ENCODE data around the gene MPIG6B.

MPIG6B gene

DNA sequence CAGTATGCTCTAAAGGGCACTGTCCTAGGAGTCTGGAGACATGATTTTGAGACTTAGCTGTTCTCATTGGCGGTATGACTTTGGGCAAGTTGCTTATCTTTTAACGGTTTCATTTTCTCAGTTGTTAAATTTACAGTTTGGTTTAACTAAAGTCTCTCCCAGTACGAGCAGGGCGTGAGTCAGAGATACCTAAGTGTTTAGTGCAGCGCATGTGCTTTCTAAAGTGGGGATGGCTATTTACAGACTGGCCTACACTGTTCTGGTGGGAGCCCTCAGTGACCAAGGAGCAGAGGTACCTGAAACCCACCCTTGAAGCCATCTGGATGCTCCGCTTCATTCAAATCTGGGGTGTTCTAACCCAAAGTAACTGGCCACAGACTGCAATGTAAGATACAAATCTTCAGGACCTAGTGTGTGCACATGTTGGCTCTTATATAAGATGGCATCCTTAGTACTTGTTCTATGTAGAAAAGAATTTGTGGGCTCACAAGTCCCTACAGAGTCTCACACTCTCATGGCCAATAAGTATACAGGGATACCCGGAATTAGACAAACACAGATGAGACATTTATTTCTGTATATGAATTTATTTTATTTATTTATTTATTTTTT, 27.3 kb downstream of the MPIG6B start:
- no peak for TF ChIP-seq GATA3 (IDR thresholded peaks at IDR 0.05; ENCODE audit: low read depth, low read length)

GRCh38 chr6:31752739-31753319, 29.7 kb downstream of the MPIG6B start:
- TF ChIP-seq GATA2 (IDR thresholded peaks at IDR 0.05; ENCODE audit: low read depth, low read length) (no peak), GATA3 (IDR thresholded peaks at IDR 0.05; ENCODE audit: low read depth, low read length) (no peak)

GRCh38 chr6:31758281-31758680, 35.1 kb downstream of the MPIG6B start:
- TF ChIP-seq GATA2 (IDR thresholded peaks at IDR 0.05; ENCODE audit: low read depth, low read length) (no peak), GATA3 (IDR thresholded peaks at IDR 0.05; ENCODE audit: low read depth, low read length) (no peak)

- TF ChIP-seq GATA2 (IDR thresholded peaks at IDR 0.05; ENCODE audit: low read depth, low read length) (no peak), GATA3 (IDR thresholded peaks at IDR 0.05; ENCODE audit: low read depth, low read length) (no peak)
Measured at GRCh38 chr6:31760790-31761189, 37.6 kb downstream of the MPIG6B start.

DNA sequence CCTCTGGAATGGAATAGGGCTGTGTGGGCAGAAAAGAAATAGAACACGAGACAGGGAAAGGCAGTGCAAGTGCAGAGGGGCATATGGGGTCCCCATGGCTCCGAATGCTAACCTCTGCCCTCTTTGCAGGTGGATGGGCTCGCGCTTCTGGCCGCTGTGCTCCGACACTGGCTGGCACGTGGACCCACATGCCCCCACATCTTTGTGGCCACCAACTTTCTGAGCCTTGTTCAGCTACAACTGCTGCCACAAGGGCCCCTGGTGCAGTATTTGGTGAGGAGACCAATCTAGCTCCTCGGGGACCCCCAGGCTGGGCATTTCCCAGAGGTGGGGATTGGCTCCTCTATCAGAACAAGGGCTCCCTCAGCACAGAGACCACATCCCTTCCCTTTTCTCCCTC, 38.2 kb downstream of the MPIG6B start:
- TF ChIP-seq GATA2 (IDR thresholded peaks at IDR 0.05; ENCODE audit: low read depth, low read length), result no peak
- no peak for TF ChIP-seq GATA3 (IDR thresholded peaks at IDR 0.05; ENCODE audit: low read depth, low read length)

- TF ChIP-seq GATA2 (IDR thresholded peaks at IDR 0.05; ENCODE audit: low read depth, low read length) (no peak), GATA3 (IDR thresholded peaks at IDR 0.05; ENCODE audit: low read depth, low read length) (no peak)
Measured at GRCh38 chr6:31762356-31762755, 39.2 kb downstream of the MPIG6B start, which contains the start of gene SAPCD1. TSS of gene SAPCD1 (plus strand) at chr6:31762656. CDS start at chr6:31763055, 399 bp downstream.

- TF ChIP-seq GATA3 (IDR thresholded peaks at IDR 0.05; ENCODE audit: low read depth, low read length) (no peak), GATA2 (IDR thresholded peaks at IDR 0.05; ENCODE audit: low read depth, low read length) (no peak)
Measured at GRCh38 chr6:31762878-31763618, 39.9 kb downstream of the MPIG6B start.

DNA sequence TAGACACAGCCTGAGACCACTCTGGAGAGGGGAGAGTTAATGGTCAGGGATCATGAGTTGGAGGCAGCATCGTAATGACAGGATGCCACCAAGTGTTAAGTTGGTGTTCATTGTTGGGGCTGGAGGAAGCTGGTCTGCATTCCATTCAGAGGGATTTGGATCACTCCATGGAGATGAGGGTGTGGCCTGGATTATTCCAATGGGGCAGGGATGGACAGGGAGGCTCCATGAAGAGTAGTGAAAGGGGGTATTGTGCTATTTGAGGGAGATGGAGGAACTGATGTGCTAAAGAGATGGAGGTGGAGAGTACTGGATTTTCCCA, 40.4 kb downstream of the MPIG6B start:
- no peak for TF ChIP-seq GATA2 (IDR thresholded peaks at IDR 0.05; ENCODE audit: low read depth, low read length)
- TF ChIP-seq GATA3 (IDR thresholded peaks at IDR 0.05; ENCODE audit: low read depth, low read length), result no peak

DNA sequence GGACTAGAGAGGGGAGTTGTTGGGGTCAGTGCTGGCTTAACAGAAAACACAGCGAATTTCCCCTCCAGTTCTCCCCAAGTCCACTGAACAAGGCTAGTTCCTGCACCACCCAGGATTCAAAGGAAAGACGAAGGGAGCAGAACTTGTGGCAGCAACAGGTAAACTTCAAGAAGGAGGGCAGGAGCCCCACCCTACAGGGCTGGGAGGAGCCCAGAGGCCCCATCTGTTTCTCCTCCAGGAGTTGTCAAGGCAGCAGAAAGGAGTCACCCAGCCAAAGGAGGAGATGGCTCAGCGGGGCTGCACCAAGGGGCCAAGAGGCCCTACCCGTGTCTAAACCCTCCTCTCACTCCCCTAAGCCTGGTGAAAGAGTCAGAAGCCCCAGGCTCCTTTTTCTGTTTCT, 41.0 kb downstream of the MPIG6B start:
- TF ChIP-seq GATA2 (IDR thresholded peaks at IDR 0.05; ENCODE audit: low read depth, low read length) (no peak), GATA3 (IDR thresholded peaks at IDR 0.05; ENCODE audit: low read depth, low read length) (no peak)

DNA sequence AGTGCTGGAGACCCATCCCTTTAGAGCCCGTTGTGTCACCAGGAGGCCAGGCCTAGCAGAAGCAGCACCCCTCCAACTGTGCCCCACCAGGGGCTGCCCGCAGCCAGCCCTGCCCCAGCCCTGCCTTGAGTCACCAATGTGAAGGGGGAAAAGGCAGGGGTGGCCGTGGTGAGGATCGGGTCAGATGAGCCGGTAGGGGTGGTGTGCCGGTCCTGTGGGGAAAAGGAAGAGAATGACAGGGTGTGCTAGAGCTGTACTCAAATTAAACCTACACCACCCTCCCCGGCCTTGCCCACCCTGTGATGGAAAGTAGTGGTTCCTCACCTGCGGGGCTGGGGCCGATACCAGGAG, 42.4 kb downstream of the MPIG6B start:
- no peak for TF ChIP-seq GATA2 (IDR thresholded peaks at IDR 0.05; ENCODE audit: low read depth, low read length)
- no peak for TF ChIP-seq GATA3 (IDR thresholded peaks at IDR 0.05; ENCODE audit: low read depth, low read length)

GRCh38 chr6:31765910-31766794, 43.0 kb downstream of the MPIG6B start:
- TF ChIP-seq GATA3 (IDR thresholded peaks at IDR 0.05; ENCODE audit: low read depth, low read length) (no peak), GATA2 (IDR thresholded peaks at IDR 0.05; ENCODE audit: low read depth, low read length) (no peak)

- no peak for TF ChIP-seq GATA2 (IDR thresholded peaks at IDR 0.05; ENCODE audit: low read depth, low read length)
- TF ChIP-seq GATA3 (IDR thresholded peaks at IDR 0.05; ENCODE audit: low read depth, low read length), result no peak
Measured at GRCh38 chr6:31767096-31767645, 44.0 kb downstream of the MPIG6B start.

GRCh38 chr6:31768363-31769257, 45.4 kb downstream of the MPIG6B start:
- TF ChIP-seq GATA2 (IDR thresholded peaks at IDR 0.05; ENCODE audit: low read depth, low read length) (no peak), GATA3 (IDR thresholded peaks at IDR 0.05; ENCODE audit: low read depth, low read length) (no peak)

Measured in SH-SY5Y (cell line).